PFSK-1 (cell line): ENCODE measurements around the gene SH3PXD2A.

Source experiments
- FOXP2 ChIP-seq: optimal IDR thresholded peaks from 2 replicates; pipeline ENCODE3; 2011; ENCODE audit warnings: borderline replicate concordance, control low read depth, inconsistent platforms; ENCODE audit not compliant: insufficient read depth; ENCODE audit errors: extremely low read length, extremely low read depth
- POLR2AphosphoS5 ChIP-seq: IDR thresholded peaks from 2 replicates; pipeline ENCODE4 v1.6.1; 2012; ENCODE audit warnings: low read depth, mild to moderate bottlenecking, control low read depth, low read length, moderate library complexity
- TAF1 ChIP-seq: IDR thresholded peaks from 2 replicates; pipeline ENCODE4 v1.6.1; 2012; ENCODE audit warnings: low read length, control low read depth, borderline replicate concordance; ENCODE audit not compliant: insufficient read depth

- TF ChIP-seq TAF1 (no peak), FOXP2 (no peak), POLR2AphosphoS5 (no peak)
These were observed 6.0 kb downstream of the SH3PXD2A start for GRCh38 chr10:103849212-103849877.
